Activated CD8-positive, alpha-beta memory T cell treated with anti-CD3 and anti-CD28 coated beads for 4 hours (primary cell): Measurements from ENCODE around the gene TAS1R2.
"Not testable (repeated sequence)": the region's sequence is repeated elsewhere in the genome, so short reads cannot be mapped to it uniquely, and the experiment has no call there.

Source experiments
- DNase-seq, 2 donors: peaks; one replicate each; pipeline ENCODE4 v3.0.0-alpha.2; 2020; ENCODE audit warnings: low read depth in 2 of 2

TAS1R2 gene

DNA sequence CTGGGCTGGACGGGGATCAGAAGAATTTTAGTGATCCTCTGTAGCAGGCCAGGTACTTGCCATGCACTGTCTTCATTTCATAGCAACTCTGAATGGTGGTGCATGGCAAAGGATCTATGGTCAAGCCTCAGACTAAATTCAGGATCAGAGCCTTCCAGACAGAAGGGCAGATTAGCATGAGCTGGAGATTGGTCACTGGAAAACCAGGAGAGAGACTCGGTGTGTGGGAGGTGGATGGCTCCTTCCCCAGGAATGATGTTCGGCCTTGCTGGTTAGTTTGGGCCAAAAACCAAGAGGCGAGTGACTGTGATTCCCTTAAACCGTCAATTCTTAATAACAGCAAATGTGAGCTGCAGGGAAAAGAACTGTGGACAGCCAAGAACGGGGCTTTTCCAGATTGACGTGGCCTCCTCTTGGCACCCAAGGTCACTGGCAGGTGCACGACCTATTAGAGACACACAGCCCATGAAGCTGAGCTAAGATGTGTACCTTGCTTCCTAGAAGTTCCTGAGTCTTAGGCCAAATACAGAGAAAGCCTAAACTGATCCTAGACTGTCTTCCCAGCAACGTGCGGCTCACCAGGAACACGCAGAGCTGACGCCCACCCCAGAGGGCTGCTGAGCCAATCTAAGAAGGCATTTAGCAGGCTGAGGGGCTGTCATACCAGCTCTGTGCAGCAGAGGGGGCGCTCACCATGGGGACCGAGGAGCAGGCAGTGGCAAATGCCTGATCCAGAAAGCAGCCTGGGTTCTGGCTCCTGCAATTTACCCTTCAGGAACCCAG lies 24.4 kb upstream of the TAS1R2 start:
- DNase-seq, result peak; percentile 41 to 55

DNA sequence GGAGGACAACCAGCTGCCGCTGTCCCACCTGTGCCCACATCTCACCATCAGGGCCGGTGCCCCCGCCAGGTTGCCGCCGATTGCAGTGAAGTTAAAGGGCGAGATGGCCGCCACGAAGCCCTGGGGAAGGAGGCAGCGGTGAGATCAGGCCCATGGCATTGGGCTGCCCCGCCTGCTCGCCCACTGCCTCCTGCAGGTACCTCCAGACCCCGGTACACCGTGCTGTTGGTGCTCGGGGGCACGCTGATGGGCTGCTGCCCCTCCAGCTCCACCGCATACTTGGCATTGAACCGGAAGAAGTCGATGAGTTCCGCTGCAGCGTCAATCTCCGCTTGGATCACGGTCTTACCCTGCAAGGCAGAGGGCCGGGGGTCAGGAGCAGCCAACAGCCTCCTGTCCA lies 23.6 kb upstream of the TAS1R2 start:
- DNase-seq, result no peak

DNA sequence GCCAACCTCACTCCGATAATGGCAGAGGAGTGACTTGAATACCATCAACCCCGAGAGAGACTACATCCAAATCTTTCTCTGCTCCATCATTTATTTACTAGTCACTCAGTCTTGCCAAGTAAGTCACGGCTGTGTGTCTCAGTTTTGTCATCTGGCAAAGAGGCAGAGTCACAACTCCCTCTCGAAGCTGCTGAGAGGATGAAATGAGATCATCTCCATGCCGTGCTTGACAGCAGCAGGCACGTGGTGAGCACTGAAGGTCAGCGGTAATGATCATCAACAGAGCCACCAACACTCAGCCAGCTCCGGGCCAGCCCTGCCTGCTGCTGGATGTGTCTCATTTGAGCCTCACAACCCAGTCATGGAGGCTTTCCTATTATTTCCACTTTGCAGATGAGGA lies 23.0 kb upstream of the TAS1R2 start:
- DNase-seq, result no peak

DNA sequence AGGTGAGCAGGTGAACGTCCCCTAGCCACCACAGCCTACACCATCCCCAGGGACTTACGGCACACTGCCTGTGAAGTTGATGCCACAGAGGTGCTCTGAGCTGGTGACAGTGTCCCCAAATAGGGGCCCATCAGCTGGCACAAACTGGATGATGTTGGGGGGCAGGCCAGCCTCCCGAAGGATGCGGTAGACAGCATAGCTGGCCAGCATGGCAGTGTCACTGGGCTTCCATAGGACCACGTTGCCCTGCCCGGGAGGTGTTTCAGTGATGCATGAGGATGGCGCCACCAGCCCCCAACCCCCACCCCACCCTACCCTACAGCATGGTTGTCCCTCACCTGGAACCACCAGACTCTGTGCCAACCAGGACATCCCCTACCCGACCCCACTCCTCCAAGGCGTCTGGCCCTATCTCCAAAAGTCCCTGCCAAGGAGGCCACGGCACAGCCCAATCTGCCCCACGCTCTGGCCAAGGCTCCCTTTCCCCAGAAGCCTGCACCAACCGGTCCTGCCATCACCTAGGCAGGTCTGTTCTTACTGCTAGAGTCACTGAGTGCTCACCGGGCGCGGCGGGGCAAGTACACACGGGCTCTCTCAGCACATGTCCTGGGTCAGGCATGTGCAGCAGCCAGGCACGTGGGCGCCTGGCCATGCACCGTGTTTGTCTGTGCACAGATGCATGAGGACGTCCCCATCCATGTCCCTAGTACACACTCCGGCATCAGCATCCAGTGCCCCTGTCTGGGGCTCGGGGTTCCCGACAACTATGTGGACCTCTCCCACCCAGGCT lies 22.4 kb upstream of the TAS1R2 start:
- no peak for DNase-seq

DNA sequence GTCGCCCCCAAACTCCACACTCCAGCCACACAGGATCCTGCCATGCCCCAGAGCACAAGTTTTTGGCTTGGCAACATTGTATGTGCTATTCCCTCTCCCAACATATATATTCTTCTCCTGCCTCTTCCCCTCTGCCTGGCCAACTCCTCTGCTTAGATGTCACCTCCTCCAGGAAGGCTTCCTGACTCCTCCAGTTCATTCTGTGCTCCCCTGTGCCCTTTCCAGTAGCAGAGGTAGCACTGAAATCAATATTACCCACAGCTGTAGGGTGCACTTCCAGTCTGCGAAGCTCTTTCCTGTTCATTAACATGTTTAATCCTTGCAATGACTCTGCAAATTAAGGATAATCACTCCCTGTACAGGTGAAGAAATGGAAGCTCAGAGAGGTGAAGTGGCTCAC lies 21.7 kb upstream of the TAS1R2 start:
- DNase-seq, result no peak

DNA sequence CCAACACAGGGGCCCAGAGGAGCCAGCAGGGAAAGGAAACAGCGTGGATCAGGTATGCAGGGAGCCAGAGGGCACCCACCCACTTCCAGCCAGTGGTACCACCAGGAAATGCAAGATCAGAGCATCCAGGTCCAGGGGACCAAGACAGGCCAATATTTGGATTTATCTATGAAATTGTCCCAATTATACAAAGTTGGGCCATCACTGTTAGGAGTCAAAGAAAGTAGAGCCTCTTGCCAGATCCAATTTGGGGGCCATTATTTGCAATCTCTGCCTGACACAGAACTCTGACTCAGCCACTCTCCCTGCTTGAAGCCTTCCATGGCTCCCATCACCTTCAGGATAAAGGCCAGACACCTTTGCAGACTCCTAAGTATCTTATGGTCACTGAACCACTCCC lies 21.1 kb upstream of the TAS1R2 start:
- DNase-seq, result no peak

DNA sequence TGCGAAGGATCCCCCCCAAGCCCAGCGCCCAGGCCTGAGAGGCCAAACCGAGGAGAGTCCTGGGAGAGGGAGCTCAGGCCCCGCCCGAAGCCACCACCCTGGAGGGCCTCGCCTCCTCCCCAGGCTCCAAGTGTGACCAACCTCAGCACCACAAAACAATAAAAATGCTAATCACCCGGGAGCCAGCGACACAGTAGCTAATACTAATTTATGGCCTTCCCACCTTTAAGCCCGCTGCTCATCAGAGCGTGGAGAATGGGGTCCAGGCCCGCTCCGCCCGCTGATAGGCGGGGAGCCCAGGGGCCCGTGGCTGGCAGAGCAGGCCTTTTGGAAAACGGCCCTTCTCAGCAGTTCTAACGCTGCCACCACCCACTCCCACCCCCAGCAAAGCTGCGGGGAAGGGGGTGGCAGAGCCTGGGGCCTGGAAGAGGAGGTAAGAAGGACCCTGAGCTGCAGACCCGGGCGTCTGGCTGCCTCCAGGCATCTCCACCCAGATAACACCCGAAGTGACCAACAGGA lies 20.4 kb upstream of the TAS1R2 start:
- no peak for DNase-seq

DNA sequence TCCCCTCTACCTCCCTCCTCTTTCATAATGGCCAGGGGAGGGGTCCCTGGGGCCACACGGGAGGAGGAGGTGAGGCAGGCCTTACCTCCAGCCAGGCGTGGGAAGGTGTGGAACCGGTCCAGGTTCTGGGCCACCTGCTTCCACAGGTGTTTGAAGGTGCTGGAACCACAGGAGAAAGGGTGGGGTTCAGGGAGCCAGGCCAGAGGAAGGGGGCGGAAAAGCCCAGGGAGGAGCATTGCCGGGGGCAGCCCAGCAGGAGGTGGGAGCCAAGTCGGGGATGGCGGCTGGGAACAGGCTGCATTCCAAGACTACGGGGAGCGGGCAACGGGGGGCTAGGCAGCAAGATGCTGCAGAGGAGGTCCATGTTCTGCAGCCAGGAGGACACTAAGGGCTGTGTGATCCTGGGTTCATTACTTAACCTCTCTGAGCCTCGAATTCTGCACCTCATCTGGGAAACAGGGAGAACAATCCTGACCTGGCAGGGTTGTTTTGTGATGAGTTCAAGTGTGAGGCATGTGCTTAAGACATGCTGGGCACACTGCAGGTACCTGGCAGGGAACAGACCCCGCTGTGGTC lies 19.8 kb upstream of the TAS1R2 start:
- no peak for DNase-seq

DNA sequence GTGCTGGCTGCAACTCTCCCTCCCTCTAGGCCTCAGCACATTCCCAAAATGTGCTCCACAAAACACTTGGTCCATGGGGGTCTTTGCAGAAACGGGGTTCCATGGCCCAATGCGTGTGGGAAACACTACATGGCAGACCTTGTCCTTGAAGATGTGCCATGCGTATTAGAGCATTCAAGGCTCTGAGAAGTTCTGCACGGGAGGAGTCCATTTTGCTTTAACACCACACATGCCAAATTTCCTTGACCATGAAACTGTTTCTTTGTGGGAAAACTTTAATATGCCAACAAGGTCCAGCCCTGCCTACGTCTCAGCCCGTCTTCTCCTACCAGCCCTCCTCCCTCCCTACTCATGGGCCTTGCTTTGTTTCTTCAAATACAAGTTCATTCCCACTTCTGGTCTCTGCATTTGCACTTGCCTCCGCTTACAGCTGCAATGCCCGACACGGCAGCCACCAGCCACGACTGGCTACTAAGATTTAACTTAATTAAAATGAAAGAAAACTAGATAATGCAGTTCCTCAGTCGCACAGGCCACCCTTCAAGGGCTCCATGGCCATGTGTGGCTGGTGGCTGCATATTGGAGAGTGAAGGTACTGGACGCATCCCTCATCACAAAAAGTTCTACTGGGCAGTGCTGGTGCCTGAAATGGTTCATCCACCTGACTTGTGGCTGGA lies 19.2 kb upstream of the TAS1R2 start:
- no peak for DNase-seq

DNA sequence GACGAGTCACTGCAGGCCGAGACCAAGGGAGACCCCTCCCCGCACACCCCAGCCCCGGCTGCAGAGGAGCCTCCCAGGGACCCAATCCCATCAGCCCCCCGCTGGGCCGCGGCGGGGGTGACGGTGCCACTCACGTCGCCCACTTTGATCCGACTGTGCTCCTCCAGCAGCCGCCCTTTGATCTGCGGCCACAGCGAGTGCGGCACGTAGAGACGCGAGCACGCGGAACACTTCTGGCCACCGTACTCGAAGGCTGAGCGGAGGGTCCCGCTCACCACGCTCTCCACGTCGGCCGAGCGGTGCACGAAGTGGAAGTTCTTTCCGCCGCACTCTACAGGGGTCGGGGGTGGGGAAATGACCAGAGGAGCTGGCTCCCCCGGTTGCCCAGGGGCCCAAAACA lies 17.8 kb upstream of the TAS1R2 start:
- no peak for DNase-seq

DNA sequence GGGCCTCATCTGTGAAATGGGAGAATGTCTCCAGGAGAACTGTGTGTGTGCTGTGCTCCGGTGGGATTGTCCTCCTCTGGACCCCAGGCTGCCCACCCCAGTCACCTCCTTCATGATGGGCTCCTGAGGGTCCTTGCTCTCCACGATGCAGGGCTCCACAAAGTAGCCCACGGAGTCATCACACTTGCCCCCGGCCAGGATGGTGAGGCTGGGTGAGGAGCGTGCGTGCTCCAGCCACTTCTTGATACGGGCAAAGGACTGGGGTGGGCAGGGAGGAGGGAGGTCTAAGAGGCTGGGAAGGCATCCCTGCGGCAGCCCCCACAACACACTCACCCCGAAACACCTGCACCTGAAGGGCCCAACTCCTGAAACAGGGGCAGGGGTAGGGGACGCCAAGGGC lies 16.8 kb upstream of the TAS1R2 start:
- no peak for DNase-seq

DNA sequence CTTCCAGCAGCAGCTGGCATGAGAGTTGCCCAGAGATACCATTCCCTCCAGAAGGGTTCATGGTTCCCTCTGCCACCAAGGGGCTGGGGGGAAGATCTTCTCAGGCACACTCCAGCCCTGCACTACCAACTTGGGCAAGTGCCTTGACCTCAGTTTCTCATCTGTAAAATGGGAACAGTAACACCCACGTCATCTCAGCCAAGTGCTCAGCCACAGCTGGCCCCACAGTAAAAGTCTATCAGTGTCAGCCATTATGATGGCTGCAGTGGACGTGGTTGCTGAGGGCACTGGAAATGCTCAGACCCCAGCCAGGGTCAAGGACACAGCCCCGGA lies 16.3 kb upstream of the TAS1R2 start:
- DNase-seq, result no peak

DNA sequence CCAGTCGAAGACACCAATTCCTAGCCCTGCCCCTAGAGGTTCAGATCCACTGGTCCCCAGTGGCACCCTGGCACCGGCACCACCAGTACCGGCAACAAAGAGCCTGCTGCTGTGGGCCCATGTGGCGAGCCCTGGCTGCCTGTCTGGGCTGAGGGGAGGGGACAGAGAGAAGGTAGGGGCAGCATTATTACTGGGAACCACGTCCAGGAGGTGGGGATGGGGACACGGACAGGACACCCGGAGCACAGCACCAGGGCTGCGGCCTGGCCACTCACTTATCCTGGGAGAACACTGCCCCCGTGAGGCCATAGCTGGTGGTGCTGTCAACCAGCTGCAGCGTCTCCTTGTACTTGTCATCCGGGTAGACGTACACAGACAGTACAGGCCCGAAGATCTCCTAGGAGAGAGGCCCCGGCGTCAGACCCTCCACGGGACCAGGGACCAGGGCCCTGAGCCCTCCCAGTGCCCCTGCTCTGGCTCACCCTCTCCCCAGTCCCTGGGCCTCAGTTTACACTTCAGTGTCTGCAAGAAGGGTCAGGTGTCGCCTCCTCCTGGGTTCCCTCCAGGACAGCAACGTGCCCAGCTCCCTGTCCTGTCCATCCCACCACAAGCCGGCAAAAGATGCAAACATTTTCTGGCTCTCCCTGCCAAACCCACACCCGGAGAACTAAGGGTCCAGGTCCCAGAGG lies 15.8 kb upstream of the TAS1R2 start:
- DNase-seq, result peak; percentile 19 to 37

DNA sequence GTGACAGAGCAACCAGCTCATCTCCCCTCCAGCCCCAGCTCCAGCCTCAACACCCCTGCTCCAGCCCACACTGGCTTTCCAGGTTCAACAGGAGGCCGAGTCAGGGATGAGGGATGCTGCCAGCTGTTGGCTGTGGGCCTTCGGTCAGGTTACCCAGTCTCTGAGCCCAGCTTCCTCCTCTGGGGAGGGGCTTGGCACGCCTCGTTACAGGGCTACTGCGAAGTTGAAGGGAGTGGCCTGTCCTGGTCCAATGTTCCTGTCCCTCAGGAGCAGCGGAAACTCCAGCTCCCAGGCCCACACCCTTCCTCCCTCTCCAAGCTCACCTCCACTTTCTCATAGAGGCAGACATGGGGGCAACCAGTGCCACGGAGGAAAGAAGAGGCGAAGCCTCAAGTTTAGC lies 15.1 kb upstream of the TAS1R2 start:
- DNase-seq, result no peak

DNA sequence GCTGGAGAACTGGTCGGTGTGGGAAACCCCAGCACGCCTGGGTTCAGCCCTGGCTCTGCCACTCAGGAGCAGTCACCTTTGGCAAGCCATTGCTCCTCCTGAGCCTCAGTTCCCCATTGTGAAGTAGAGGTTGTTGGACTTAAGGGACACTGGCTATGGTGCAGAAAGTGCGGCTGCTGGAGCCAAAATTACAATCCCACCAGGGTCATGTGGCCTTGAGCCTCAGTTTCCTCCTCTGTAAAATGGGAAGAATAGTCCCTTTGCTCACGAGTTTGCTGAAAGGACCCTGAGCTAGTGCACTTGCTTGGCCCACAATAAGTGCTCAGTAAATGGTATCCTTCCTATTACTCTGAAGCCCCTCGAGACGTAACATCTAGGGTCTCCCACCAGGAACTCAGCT lies 14.6 kb upstream of the TAS1R2 start:
- no peak for DNase-seq

DNA sequence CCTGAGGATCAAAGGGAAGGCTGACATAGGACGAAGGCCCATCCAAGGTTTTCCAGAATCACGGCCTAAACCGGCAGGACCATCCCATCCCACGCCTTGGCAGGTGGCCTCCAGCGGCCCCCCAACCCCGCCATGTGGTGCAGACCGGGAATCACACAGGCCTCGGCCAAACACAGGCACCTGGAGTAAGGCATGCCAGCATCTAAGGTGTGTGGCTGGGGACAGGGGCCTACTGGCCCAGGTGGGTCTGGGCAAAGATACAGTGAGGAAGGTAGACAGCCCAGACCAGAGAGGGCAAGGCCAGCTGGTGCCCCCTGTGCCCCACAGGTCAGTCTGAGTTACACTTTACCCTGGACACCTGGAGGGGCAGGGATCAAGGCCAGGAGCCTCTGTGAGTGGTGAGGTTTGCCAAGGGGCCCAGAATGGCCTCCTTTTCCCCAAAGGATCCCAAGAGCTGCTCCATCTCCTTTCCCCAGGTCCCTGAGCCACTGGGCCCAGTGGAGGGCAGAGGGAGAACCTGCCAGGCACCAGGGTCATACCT lies 12.7 kb upstream of the TAS1R2 start:
- DNase-seq, result no peak

DNA sequence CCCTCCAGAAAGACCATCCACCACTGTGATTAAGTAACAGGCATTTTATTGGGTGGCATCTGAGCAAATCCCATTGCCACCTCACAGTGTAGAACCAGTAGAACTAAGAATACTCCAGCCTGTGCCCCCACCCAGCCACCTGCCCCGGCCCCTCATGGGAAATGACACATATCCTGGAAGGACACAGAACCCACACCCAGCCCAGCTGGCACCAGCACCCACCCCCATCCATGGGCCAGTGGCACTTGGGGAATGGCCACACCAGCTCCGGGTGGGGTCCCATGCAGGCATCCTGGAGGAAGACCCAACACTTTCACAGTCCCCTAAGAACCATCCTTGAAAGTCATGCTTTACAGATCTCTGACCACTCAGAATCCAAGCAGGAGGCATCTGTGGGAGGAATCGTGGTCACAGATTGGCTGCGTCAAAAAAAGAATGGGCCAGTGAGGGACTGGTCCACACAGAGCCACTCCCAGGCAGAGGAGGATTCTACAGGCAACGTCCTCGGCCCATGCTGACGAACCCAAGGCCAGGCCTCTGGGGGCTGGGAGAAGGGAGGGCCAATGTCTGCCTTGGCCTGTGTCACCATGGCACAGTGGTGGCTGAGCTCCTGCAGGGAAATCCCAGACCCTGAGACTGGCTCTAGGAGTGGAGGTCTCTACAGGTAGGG lies 12.1 kb upstream of the TAS1R2 start:
- no peak for DNase-seq

DNA sequence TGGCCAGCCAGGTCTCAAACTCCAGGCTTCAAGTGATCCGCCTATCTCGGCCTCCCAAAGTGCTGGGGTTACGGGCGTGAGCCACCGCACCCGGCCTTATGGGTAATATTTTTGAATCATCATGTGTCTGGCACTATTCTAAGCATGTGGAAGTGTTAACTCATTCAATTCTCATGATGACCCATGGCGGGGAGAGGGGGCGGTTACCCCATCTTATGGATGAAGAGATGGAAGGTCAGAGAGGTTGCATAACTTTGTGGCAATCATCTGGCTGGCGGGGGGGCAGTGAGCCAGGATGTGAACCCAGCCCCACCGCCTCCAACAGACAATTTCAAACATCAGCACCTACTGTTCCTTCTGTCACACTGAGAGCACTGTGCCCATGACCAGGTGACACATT lies 11.5 kb upstream of the TAS1R2 start:
- DNase-seq, result no peak

DNA sequence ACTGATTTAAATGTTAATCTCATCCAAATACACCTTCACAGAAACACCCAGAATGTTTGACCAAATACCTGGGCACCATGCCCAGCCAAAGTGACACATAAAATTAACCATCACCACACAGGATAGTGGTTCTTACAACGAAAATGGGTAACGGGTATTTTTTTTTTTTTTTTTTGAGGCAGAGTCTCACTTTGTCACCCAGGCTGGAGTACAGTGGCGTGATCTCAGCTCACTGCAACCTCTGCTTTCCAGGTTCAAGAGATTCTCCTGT lies 11.1 kb upstream of the TAS1R2 start:
- not testable (repeated sequence) for DNase-seq

DNA sequence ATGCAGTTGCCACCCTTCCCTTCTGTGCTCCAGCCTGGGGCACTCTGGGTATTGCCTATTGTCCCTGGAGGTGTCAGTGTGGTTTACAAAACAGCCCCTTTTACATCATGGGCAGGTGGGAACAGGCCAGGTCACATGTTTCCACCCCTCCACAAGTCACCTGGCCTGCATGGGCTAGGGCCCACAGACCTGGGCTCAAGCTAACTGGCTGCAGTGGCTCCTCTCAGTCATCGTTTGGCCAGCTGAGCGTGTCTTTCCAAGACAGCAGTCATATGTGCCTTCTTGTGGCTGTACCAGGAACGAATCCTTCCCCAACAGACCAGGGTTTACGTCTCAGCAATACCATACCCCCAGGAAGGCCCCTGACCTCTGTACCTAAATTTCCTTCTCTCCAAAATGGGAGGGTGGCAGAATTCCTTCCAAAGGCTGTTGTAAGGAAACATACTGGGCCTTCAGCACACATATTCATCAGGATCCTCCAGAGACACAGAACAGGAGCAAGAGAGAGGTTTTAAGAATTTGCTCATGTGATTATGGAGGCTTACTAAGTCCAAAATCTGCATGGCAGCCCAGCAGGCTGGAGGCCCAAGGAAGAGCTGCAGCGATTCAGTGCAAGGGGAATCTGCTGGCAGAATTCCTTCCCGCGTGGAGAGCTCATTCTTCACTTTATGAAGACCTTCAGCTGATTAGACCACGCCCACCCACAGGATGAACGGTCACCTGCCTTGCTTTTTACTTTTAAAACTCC lies 10.6 kb upstream of the TAS1R2 start:
- DNase-seq, result no peak
